ENCODE measurements around the gene CCDC122. TPM values are rescaled to one million over a fixed set of nuclear protein-coding genes. Genes with fewer than 3 reads are reported as not detected.

The CCDC122 gene
- total RNA-seq: 10 to 100 TPM in 2 of 3 donors, 1 to 10 TPM in 1; 5.9 to 50.9 (median 13.9) TPM

DNA sequence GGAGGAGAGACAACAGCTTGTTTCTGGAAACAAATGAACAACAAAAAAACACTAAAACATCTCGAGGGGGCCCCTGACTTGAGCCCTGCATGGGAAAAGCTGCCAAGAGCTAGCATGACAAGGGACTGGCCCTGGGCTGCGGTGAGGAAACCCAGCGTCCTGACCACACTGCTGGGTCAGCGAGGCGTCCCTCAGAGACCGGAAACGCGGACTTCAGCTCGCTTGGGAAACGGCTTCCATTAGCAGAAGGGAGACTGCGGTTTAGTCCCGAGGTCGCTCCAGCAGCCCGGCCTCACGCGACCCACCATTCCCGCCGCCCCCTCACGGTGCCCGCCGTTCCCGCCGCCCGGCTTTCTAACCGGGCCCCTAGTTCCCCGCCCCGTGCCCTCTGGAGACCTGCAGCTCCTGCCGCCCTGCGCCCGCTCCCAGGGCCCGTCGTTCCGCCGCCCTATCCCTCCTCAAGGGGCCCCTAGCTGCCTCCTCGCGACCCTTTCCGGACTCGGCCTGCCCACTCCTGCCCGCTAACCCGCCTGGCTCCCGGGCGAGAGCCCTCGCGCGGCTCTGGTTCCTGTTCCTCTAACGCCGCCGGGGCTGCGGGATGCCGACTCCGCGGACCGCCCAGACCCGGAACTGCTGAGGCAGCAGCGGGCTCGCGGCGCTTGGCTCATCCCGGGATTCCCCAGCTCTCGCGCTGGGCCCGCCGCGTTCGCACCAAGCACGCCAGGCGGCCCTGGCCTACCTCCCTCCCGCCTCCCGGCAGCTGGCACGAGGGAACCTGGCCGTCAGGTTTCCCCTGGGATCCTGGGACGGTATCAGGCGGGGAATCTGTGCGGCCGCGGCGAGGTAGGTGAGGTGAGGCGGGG lies at the start of gene CCDC122:
Gene CCDC122, minus strand, starts transcription at position 849 of the 863 bp plus-strand sequence. CDS start 10,364 bp downstream, outside the sequence.
- intact Hi-C loops (cut with DNase I; ENCODE audit: low total_unique reads): no loop called here
- peak within 1 kb of the TSS; percentile 96 to 99 for H3K27ac ChIP-seq

DNA sequence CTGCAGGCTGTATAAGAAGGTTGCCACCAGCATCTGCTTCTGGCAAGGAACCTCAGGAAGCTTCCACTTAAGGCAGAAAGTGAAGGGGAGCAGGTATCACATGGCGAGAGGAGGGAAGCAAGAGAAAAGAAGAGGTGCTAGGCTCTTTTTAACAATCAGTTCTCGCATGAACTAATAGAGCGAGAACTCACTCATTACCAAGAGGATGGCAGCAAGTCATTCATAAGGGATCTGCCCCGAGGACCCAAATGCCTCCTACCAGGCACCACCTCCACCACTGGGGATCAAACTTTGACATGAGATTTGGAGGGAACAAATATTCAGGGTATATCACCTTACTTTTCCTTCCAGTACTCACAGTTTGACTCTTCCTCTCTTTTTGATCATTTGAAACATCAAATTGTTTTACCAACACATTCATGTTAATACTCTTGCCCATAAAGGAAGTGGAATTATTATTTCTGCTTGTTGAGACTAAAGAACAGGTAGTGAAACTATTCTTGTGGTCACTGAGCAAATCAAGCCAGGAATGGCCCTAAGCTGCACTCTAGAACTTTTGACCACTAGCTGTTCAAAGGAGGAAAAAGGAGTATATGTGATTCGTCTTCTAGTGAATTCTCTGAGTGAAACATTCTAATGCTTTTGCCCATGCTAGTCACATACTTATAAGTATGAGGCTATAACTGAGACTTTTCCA lies 45.2 kb upstream of the CCDC122 start:
- Histone ChIP-seq H3K27ac (no peak overlapping the region), H3K9me3 (no peaks in the 10 kb centered on the region), H3K27me3 (no peaks in the 10 kb centered on the region), H3K4me3 (no peak overlapping the region), H3K36me3 (no peaks in the 10 kb centered on the region), H3K4me1 (no peaks in the 10 kb centered on the region)
- intact Hi-C loops (cut with DNase I; ENCODE audit: low total_unique reads): no loop called here
- no peak for DNase-seq (ENCODE audit: low spot score in 2 of 2)
- TF ChIP-seq POLR2A (IDR thresholded peaks at IDR 0.05) (no peak), POLR2AphosphoS5 (IDR thresholded peaks at IDR 0.05) (no peak)
- TF ChIP-seq, protein P1, sequence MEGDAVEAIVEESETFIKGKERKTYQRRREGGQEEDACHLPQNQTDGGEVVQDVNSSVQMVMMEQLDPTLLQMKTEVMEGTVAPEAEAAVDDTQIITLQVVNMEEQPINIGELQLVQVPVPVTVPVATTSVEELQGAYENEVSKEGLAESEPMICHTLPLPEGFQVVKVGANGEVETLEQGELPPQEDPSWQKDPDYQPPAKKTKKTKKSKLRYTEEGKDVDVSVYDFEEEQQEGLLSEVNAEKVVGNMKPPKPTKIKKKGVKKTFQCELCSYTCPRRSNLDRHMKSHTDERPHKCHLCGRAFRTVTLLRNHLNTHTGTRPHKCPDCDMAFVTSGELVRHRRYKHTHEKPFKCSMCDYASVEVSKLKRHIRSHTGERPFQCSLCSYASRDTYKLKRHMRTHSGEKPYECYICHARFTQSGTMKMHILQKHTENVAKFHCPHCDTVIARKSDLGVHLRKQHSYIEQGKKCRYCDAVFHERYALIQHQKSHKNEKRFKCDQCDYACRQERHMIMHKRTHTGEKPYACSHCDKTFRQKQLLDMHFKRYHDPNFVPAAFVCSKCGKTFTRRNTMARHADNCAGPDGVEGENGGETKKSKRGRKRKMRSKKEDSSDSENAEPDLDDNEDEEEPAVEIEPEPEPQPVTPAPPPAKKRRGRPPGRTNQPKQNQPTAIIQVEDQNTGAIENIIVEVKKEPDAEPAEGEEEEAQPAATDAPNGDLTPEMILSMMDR (IDR thresholded peaks at IDR 0.05): no peak

More for the DNA sequence above, at the start of gene CCDC122:
- Histone ChIP-seq H3K27me3 (no peaks in the 10 kb centered on the region), H3K9me3 (no peaks in the 10 kb centered on the region), H3K4me3 (peak within 1 kb of the TSS; percentile 81 to 95 (median 83)), H3K4me1 (no peaks in the 10 kb centered on the region), H3K36me3 (no peaks in the 10 kb centered on the region)
- peak; percentile 64 to 81 (median 76) for TF ChIP-seq POLR2AphosphoS5 (IDR thresholded peaks at IDR 0.05)
- peak; percentile 60 for TF ChIP-seq POLR2A (IDR thresholded peaks at IDR 0.05)
- TF ChIP-seq, protein P1 (IDR thresholded peaks at IDR 0.05): no peak
- DNase-seq (ENCODE audit: low spot score in 2 of 2): peak; percentile 77 to 91

DNA sequence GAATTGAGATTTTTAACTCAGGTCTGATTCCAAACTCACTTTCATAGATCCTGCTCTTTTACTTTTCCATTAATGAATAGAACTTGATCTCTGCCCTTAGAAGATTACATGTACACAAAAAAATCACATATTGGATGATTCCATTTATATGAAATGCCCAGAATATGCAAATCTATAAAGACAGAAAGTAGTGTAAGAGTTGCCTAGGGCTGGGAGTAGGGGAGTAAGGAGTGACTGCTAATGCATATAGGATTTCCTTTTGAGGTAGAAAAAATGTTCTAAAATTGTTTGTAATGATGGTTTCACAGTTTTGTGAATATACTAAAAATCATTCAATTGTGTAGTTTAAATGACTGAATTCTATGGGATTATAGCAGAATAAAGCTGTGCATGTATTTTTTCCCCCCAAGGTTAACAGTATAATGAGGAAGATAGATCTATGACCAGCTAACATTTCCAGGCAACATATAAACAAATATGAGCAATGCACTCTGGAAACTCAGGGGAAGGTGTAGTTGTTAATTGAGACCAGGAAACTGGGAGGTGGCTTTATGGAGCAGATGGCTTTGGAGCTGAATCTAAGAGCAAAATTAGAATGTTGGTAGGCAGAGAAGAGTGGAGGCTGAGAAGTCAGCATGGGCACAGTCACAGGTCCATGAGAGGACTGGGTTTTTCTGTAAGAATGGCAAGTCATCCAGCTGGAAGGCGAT lies 41.6 kb upstream of the CCDC122 start:
- TF ChIP-seq POLR2AphosphoS5 (IDR thresholded peaks at IDR 0.05): no peak
- TF ChIP-seq, protein P1 (IDR thresholded peaks at IDR 0.05): no peak
- TF ChIP-seq POLR2A (IDR thresholded peaks at IDR 0.05): no peak
- DNase-seq (ENCODE audit: low spot score in 2 of 2): no peak
- intact Hi-C loops (cut with DNase I; ENCODE audit: low total_unique reads): no loop called here
- Histone ChIP-seq H3K36me3 (no peaks in the 10 kb centered on the region), H3K27me3 (no peaks in the 10 kb centered on the region), H3K4me1 (no peaks in the 10 kb centered on the region), H3K27ac (no peak overlapping the region), H3K9me3 (no peaks in the 10 kb centered on the region), H3K4me3 (no peak overlapping the region)

DNA sequence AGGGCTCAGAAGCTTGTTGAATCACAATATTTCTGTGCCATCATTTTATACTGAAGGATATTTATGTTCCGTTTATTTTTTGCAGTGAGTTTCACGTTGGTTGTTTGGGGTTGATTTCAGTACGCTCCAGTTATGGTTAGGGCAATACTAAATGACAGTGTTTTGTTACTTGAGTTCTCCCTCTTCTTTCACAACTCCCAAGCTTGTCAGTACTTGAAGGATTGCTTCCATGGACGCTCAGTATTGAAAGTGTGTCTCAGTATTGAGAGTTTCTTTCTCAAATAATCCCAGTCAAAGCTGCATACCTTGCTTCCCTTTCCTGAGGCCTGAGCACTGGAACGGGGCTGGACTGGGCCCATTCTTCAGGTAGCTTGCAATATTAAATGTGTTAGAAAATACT lies 39.1 kb upstream of the CCDC122 start:
- no peak for DNase-seq (ENCODE audit: low spot score in 2 of 2)
- no peaks in the 10 kb centered on the region for H3K4me1 ChIP-seq
- no peaks in the 10 kb centered on the region for H3K9me3 ChIP-seq
- H3K4me3 ChIP-seq: no peak overlapping the region
- no peaks in the 10 kb centered on the region for H3K27me3 ChIP-seq
- intact Hi-C loops (cut with DNase I; ENCODE audit: low total_unique reads): loop anchor here (10.0 kb wide), 1 partner anchor 136 kb away; no protein-coding TSS in a partner anchor
- TF ChIP-seq, protein P1 (IDR thresholded peaks at IDR 0.05): no peak
- TF ChIP-seq POLR2A (IDR thresholded peaks at IDR 0.05): no peak
- TF ChIP-seq POLR2AphosphoS5 (IDR thresholded peaks at IDR 0.05): no peak
- no peaks in the 10 kb centered on the region for H3K36me3 ChIP-seq
- H3K27ac ChIP-seq: no peak overlapping the region
